Measurements from ENCODE around the gene KIR3DL2.

- no peak for TF ChIP-seq CTCF (IDR thresholded peaks at IDR 0.05)
- TF ChIP-seq EP300 (IDR thresholded peaks at IDR 0.05) = no peak
- no peak for TF ChIP-seq POLR2A (IDR thresholded peaks at IDR 0.05)
Measured at GRCh38 chr19:54882758-54883157, 32.5 kb downstream of the KIR3DL2 start.
